Measurements from ENCODE around the gene PPFIA2.

The PPFIA2 gene

DNA sequence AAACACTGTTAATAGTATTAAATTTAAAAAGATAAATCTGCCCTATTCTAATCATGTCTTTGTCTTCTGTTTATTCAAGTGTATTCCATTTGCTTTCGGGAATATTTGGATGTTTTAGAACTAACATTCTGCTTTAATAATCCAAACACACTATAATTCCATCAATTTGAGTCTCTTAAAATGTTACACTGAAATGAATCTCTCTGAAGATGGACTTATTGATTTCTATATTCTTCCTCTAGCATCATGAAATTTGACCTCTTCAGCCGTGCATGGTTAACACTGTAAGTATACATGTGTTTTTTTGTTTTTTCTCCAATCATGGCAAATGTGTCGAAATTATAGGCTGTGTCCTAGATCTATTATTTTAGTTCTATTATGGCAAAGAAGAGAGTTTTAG is 342.1 kb downstream of the PPFIA2 start:
- DNase-seq: peak; percentile 73

- DNase-seq: peak; percentile 36
Measured at GRCh38 chr12:81416571-81416970, 342.6 kb downstream of the PPFIA2 start.

DNA sequence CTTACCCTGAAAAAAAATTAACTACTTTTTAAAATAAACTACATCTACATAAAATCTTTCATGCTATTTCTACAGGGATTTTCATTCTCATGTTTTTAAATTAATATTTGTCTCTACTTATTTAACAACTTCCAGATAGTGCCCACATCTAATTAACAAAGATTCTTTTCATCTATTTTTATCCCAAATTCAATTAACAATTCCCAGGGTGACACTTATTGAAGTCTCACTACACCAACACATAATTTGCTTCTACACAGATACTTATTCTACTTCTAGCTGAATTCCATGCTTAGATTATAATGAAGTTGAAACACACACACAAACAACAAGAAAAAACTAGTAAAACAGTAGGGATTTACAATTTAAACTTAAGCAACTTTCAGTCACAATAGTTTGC is 344.7 kb downstream of the PPFIA2 start:
- no peak for DNase-seq

- no peak for DNase-seq
Measured at GRCh38 chr12:81412940-81413339, 346.2 kb downstream of the PPFIA2 start.

GRCh38 chr12:81403348-81403747 is 355.8 kb downstream of the PPFIA2 start:
- DNase-seq: no peak

DNA sequence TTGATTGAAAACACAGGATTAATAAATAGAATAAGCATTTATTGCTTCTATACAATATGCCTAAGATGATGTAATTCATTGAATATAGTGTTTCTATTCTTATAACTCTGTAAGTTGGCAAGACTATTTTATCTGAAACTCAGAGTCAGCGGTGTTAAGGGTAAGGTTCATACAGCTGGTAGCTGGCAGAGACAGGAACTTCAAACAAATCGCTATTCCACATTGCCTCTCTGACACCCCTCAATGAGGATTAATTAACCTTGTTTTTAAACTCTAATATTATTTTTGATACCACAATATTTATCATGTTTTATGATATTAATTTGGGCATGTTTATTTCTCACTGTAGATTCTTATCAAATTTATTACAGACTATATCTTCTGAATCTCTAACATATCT is 357.9 kb downstream of the PPFIA2 start:
- DNase-seq: no peak

DNA sequence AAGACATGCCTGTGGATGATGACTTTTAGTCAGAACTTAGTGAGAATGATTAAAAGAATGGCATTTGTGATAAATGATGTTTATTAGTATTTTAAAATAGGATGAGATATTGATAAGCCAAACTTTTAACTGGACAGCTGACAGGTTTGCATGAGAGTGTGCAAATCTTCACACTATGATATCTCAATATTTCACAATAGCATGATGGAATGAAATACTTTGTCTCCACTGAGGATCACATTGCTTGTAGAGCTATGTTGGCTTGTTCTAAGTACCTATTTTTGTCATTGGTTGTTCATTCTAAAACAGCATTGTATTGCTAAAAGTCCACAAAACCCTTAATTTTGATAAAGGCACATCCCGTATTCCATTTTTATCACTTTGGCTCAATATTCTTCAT is 359.1 kb downstream of the PPFIA2 start:
- no peak for DNase-seq

DNA sequence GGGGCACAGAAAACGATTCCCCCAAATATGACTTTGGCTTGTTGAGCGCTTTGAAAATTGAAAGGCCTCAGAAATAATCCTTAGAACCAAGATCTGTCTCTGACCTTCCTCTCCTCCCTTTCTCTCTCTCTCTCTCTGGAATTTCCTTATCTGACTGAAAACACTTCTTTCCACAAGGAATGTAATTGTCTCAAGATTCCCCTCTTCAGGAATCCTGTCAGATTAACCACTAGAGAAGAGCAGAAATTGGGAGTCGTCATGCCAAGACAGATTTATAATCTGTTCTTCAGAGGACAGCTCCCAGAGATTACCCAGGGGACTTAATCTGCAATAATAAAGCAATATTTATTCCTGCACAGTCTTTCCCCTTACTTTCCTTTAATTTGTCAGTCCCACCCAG is 363.7 kb downstream of the PPFIA2 start:
- DNase-seq: no peak

DNA sequence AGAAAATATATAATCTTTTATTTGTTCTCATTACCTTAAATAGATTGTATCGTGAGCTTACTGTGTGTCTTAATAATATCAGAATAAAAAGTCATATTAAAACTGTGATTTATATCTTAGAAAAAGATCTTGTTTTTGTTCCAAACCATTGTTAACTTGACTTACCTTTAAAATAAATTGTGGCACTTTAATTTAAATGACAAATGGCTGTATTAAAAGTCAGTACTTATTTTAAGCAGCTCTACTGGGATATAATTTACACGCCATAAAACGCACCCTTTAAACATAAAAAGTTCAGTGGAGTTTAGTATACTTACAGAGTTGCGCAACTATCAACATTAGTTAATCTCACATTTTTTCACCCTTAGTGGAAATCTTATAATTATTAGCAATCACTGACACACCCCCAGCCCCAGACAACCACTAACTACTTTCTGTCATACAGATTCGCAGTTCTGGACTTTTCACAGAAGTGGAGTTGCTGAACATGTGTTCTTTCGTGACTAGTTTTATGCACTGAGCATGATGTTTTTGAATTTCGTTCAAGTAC is 369.5 kb downstream of the PPFIA2 start:
- DNase-seq: no peak

DNA sequence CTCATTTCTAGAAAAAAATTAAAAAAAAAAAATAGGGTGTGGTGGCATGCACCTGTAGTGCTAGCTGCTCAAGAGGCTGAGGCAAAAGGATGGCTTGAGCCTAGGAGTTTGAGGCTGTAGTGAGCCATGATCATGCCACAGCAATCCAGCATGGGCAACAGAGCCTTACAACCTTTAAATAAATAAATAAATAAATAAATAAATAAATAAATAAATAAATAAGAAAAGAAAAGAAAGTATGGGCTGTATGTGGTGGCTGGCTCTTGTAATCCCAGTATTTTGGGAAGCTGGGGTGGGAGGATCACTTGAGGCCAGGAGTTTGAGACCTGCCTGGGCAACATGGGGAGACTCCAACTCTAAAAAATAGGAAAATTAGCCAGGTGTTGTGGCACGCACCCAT is 373.0 kb downstream of the PPFIA2 start:
- DNase-seq: no peak

DNA sequence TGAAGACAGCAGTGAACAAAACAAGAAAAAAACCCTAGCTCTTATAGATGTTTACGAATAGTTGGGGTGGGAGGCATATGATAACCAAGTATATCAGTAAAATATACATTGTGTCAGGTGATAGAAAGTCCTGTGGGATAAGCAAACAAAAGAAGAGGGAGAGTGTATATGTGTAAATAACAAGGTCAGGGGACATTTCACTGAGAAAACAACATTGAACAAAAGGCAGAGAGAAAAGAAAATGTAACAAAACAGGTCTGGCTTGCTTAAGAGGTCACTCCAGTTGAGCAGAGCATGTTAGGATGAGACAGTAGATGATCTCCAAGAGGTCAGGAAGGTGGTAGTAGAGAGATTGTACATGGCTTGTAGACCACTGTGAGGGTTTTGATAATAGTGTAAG is 377.2 kb downstream of the PPFIA2 start:
- DNase-seq: no peak

GRCh38 chr12:81378601-81379285 is 380.4 kb downstream of the PPFIA2 start:
- DNase-seq: no peak

DNA sequence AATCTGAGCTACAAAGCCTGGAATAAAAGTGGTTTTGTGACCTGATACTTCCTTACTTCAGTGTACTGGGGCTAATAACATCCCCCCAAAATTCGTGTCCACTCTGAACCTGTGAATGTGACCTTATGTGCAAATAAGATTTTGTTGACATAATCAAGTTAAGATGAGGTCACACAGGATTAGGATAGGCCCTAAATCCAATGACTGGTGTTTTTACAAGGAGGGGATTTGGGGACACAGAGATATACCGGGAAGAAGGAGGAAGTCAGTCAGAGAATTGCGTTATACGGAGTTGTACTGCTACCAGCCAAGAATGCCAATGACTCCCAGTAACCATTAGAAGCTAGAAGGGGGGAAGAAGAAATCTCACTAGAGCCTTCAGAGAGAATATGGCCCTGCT is 381.4 kb downstream of the PPFIA2 start:
- DNase-seq: no peak

GRCh38 chr12:81375969-81376368 is 383.2 kb downstream of the PPFIA2 start:
- no peak for DNase-seq

- no peak for DNase-seq
Measured at GRCh38 chr12:81370456-81370855, 388.7 kb downstream of the PPFIA2 start.

DNA sequence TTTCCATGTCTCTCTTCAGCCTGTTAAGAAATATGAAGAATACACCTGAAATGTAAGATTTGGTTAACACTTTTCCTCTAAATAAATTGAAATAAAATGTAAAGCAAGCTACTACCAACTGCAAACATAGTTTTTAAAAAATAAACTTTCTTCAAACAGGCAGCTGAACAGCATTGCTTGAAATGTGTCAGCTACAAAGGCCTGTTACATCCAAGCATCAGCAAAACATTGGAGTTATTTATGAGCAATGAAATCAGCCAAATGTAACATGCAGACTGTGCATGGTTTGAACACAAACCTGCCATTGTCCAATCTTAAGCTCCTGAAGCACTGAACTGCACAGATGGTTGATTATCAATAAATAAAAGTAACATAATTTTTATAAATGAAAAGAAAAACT is 390.0 kb downstream of the PPFIA2 start:
- no peak for DNase-seq

DNA sequence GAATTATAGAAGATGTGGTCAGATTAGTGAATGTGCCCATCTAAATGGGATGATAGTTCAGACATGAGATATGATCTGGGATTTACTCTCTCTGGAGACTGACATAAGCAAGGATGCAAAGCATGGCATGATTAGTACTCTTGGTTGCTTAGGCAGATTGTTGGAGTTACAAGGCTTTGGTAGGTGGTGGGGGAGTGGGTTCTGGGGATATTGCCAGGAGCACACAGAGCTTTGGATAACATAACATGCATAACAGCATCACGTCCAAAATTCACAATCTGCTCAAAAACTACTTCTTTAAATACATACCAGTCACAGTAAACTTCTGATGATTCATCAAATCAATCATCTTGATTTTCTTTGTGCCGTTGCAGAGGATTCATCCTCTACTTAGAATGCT is 393.9 kb downstream of the PPFIA2 start:
- no peak for DNase-seq

- DNase-seq: no peak
Measured at GRCh38 chr12:81360916-81361315, 398.2 kb downstream of the PPFIA2 start.

DNA sequence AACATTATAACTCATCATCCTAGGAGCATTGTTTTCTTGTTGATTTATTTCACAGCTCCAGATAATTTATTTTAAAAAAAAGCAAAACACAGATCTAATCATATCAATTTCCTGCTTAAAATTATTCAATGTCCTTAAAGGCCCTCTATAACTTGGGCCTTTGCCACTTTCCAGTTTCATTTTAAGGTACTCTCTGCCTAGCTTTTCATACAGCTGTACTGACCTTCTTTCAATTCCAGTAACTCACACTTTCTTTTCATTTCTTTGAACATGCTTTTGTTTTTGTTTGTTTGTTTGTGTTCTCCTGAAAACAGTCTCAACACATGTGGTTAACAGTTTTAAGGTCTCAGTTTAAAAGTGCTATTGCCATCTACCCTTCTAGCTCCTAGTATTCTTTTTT is 399.4 kb downstream of the PPFIA2 start:
- no peak for DNase-seq

DNA sequence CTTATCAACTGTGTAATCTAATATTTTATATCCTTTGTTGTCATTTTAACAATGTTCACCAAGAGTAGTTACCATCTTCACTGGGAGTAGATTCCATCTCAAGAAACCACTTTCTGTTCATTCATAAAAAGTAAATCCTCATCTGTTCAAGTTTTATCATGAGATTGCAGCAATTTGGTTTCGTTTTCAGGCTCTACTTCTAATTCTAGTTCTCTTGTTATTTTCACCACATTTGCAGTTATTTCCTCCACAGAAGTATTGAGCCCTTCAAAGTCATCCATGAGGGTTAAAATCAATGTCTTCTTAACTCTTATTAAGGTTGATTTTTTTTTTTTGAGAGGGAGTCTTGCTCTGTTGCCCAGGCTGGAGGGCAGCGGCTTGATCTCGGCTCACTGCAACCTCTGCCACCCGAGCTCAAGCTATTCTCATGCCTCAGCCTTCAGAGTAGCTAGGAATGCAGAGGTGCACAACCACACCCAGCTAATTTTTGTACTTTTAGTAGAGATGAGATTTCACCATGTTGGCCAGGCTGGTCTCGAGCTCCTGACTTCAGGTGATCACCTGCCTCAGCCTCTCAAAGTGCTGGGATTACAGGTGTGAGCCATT is 404.7 kb downstream of the PPFIA2 start:
- no peak for DNase-seq

DNA sequence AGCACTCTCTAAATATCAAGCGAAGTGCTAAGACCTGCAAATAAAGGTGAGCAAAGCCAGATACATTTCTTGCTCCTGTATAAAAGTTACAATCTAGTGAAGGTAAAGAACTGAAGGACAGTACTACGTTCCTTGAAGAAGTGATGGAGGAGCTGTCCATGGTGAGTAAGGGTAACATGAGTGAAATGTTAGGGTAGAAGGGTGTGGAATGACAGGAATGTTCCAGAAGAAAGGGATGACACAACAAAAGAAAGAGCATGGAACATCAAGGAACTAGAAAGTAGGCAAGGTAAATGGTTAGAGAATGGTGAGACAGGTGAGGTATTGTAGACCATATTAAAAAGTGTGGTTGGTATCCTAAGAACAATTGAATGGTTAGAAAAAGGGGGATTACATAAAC is 408.8 kb downstream of the PPFIA2 start:
- no peak for DNase-seq

DNA sequence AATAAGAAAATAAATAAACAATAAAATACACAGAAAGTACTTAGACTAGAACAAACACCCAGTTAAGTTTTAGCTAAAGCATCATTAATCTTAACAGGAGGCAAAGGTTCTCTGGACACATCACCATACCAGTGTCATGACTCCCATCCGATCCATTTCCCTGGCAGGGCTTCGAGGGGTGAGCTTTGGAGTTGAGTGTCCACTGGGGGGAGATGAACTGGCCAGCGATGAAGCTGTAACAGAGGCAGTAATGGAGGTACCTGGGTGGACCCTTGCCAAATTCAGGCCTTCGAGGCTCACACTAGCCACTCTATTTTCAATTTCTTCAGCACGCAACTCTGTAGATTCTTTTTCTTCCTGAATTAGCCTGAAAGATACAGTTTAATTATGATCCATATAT is 411.7 kb downstream of the PPFIA2 start:
- DNase-seq: no peak

DNA sequence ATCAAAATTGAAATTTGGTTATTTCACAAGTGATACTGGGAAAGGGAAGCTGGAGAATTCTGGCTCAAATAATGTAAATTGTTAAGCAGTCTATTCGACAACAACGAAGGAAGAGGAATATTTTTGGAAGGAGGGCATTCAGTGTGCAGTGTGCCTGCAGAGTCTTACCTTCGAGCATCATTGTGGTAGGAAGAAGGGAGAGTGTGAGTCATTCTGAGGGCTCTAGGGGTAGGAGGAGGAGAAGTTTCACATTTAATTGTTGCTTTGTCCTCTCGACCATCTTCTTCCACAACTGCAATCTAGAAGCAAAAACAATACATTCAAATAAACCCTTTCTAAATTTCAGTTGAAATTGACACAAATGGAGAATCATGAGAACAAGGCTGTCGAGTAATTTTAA is 418.2 kb downstream of the PPFIA2 start:
- no peak for DNase-seq

GRCh38 chr12:81339071-81339470 is 420.1 kb downstream of the PPFIA2 start:
- no peak for DNase-seq

GRCh38 chr12:81337886-81338285 is 421.3 kb downstream of the PPFIA2 start:
- DNase-seq: no peak

Measured in NCI-H2227 treated with DMSO at 0.1 percent for 48 hours (cell line).